BE2C (cell line): ENCODE measurements around the gene LDLRAD3.

ENCODE experiments used
- DNase-seq: peaks from one replicate; pipeline ENCODE4 v3.0.0-alpha.2; 2020
- H3K27me3 ChIP-seq: fragments of 250-450 bp; sonication (Bioruptor Pico); 2 replicates; pipeline ENCODE4 v1.5.1; 2020; ENCODE audit warnings: mild to moderate bottlenecking
- H3K36me3 ChIP-seq: fragments of 250-450 bp; sonication (Bioruptor Pico); 2 replicates; pipeline ENCODE4 v1.5.1; 2020; ENCODE audit warnings: mild to moderate bottlenecking
- H3K4me1 ChIP-seq: fragments of 250-450 bp; sonication (Bioruptor Pico); 2 replicates; pipeline ENCODE4 v1.5.1; 2020
- H3K4me3 ChIP-seq: 2 replicates; pipeline ENCODE4 v1.5.1; 2011; ENCODE audit warnings: low read depth, low read length
- H3K9me3 ChIP-seq: fragments of 250-450 bp; sonication (Bioruptor Pico); 2 replicates; pipeline ENCODE4 v1.5.1; 2020
- CTCF ChIP-seq: IDR thresholded peaks from 2 replicates; pipeline ENCODE4 v1.5.1; 2012; ENCODE audit warnings: mild to moderate bottlenecking, low read depth, low read length

The LDLRAD3 gene

GRCh38 chr11:36214480-36214879, 270.6 kb downstream of the LDLRAD3 start:
- Histone ChIP-seq H3K4me3 (no peak overlapping the region), H3K4me1 (no peaks in the 10 kb centered on the region), H3K27me3 (no peaks in the 10 kb centered on the region), H3K9me3 (no peaks in the 10 kb centered on the region), H3K36me3 (no peaks in the 10 kb centered on the region)
- no peak for TF ChIP-seq CTCF
- no peak for DNase-seq

- Histone ChIP-seq H3K4me1 (no peaks in the 10 kb centered on the region), H3K4me3 (no peak overlapping the region), H3K27me3 (no peaks in the 10 kb centered on the region), H3K36me3 (no peaks in the 10 kb centered on the region), H3K9me3 (no peaks in the 10 kb centered on the region)
- no peak for TF ChIP-seq CTCF
- no peak for DNase-seq
Measured at GRCh38 chr11:36214976-36215692, 271.3 kb downstream of the LDLRAD3 start.

GRCh38 chr11:36215693-36216060, 271.8 kb downstream of the LDLRAD3 start:
- no peaks in the 10 kb centered on the region for H3K27me3 ChIP-seq
- no peaks in the 10 kb centered on the region for H3K4me1 ChIP-seq
- no peak for DNase-seq
- no peak for TF ChIP-seq CTCF
- H3K36me3 ChIP-seq: no peaks in the 10 kb centered on the region
- H3K4me3 ChIP-seq: no peak overlapping the region
- H3K9me3 ChIP-seq: no peaks in the 10 kb centered on the region

DNA sequence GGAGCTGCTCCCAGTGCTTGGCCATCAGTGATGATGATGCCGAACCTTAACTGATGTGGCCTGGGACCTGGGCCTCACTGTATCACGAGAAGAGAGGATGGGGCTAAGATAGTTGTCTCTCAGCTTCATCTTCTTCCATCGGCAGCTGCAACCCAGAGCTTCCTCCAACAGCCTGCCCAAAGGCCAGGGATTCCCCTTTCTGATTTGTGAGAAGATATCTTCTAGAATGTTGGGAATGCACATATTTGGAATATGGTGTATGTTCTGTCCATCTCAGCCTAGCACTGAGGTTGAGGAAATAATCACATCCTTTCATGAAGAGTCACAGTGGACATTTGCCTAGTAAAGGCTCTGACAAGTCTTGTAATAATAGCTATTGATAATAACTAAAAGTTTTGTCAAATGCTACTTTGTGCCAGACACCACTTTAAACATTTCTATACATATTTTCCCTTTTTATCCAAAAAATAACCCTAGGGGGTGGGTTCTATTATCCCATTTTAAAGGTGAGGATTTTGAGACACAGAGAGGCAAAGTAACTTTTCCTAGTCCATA, 272.3 kb downstream of the LDLRAD3 start:
- Histone ChIP-seq H3K4me1 (no peaks in the 10 kb centered on the region), H3K36me3 (no peaks in the 10 kb centered on the region), H3K27me3 (no peaks in the 10 kb centered on the region), H3K4me3 (no peak overlapping the region), H3K9me3 (no peaks in the 10 kb centered on the region)
- no peak for TF ChIP-seq CTCF
- no peak for DNase-seq

DNA sequence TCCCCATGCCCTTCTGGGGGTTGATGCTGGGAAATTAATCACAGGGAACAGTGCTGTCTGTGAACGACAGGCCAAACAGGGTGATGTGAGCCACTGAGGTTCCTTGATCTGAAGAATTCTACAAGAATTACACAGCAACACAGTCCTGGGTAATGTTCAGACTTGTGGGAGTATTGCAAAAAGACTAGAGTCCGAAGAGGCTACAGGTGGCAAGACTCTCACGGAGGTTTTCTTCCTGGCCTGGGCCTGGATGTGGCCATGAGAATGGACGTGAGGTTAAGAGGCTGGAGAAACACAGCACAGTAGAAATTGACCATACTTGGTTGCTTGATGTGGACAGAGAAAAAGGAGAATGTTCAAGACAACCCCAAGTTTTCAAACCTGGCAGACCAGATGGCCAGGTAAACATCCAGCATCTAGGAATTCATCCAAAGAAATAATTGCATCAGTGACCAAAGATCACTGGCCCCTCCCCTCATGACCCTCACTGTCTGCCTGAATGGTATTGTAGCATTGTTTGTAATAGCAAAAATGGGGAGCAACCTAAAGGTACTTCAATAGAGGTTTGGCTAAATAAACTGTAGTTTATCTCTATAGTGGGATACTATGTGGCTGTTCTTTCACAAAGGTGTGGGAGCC, 274.5 kb downstream of the LDLRAD3 start:
- H3K9me3 ChIP-seq: no peaks in the 10 kb centered on the region
- no peak for TF ChIP-seq CTCF
- no peaks in the 10 kb centered on the region for H3K4me1 ChIP-seq
- DNase-seq: no peak
- H3K36me3 ChIP-seq: no peaks in the 10 kb centered on the region
- no peaks in the 10 kb centered on the region for H3K27me3 ChIP-seq
- no peak overlapping the region for H3K4me3 ChIP-seq

- Histone ChIP-seq H3K4me1 (no peaks in the 10 kb centered on the region), H3K36me3 (no peaks in the 10 kb centered on the region), H3K27me3 (no peaks in the 10 kb centered on the region), H3K4me3 (no peak overlapping the region), H3K9me3 (no peaks in the 10 kb centered on the region)
- no peak for DNase-seq
- TF ChIP-seq CTCF: no peak
Measured at GRCh38 chr11:36219996-36220395, 276.1 kb downstream of the LDLRAD3 start.
